K562 (cell line): ENCODE data around the gene HLA-E. TPM values are rescaled to one million over a fixed set of nuclear protein-coding genes. Genes with fewer than 3 reads are reported as not detected.
A peak's percentile ranks its signal among the peaks of the same experiment; 100 is the strongest.

Experiments
- NRF1 ChIP-seq, 2 experiments: fragments of 450-650 bp; IDR thresholded peaks in 1 of 2; conservative IDR thresholded peaks in 1 of 2; 2 replicates each; pipeline ENCODE4 v1.6.1; 2014; ENCODE audit warnings: mild to moderate bottlenecking in 2 of 2
- TEAD4 ChIP-seq, 2 experiments: sonication (generic) in 1 of 2; formaldehyde crosslinking in 1 of 2; IDR thresholded peaks; 2 replicates each; pipeline versions ENCODE4 v1.6.1 to v1.8.0; 2012 to 2022; ENCODE audit warnings: borderline replicate concordance in 1 of 2, inconsistent platforms in 1 of 2, low read length in 1 of 2, mild to moderate bottlenecking in 1 of 2, missing genetic modification reagents in 1 of 2
- U2AF2 ChIP-seq: fragments of 200-400 bp; formaldehyde crosslinking; optimal IDR thresholded peaks from 2 replicates; pipeline ENCODE3; 2017; ENCODE audit warnings: low read depth, mild to moderate bottlenecking, low read length
- ZNF347 ChIP-seq: fragments of 450-650 bp; formaldehyde crosslinking; IDR thresholded peaks from 2 replicates; pipeline ENCODE4 v1.4.0; 2020; ENCODE audit warnings: low read depth, mild to moderate bottlenecking, moderate library complexity
- polyA plus RNA-seq, 8 experiments: library from polyadenylated mRNA; depleted of rRNA in 4 of 8; stranded (reverse) in 5 of 8; unstranded in 3 of 8; fragments of >200 nt; fragmentation: Nextera tagmentation in 2 of 8; fragmentation: Illumina TruSeq in 1 of 8; extraction: Ambion mirVana in 2 of 8; extraction: Trizol in 1 of 8; gene quantifications; 2 replicates each; pipeline versions ENCODE4 v1.2.1 to v1.2.3, GENCODE V29; 2011 to 2014; ENCODE audit warnings: inconsistent platforms in 1 of 8, missing spikeins in 1 of 8
- total RNA-seq, 7 experiments: library from RNA; depleted of rRNA in 6 of 7; stranded (reverse); fragments of >200 nt in 6 of 7; fragmentation: Illumina TruSeq in 2 of 7; extraction: Trizol in 2 of 7; gene quantifications; 2 replicates each; pipeline versions ENCODE4 v1.2.1 to v1.2.3, GENCODE V29; 2011 to 2021; ENCODE audit warnings: low replicate concordance in 1 of 7
- TF ChIP-seq, protein P1 (sequence below): fragments of 450-650 bp; IDR thresholded peaks from 2 replicates; pipeline ENCODE4 v1.6.1; 2016; ENCODE audit warnings: mild to moderate bottlenecking
- TF ChIP-seq, protein P2 (sequence below): sonication (generic); IDR thresholded peaks from 2 replicates; pipeline ENCODE4 v1.6.1; 2016

HLA-E gene
- total and polyA plus RNA-seq, 9 of the 15 experiments (the other 6 are each of a cell fraction or from before 2014, with no cell fraction given) = 3.2 to 39.9 (median 26.8) TPM

DNA sequence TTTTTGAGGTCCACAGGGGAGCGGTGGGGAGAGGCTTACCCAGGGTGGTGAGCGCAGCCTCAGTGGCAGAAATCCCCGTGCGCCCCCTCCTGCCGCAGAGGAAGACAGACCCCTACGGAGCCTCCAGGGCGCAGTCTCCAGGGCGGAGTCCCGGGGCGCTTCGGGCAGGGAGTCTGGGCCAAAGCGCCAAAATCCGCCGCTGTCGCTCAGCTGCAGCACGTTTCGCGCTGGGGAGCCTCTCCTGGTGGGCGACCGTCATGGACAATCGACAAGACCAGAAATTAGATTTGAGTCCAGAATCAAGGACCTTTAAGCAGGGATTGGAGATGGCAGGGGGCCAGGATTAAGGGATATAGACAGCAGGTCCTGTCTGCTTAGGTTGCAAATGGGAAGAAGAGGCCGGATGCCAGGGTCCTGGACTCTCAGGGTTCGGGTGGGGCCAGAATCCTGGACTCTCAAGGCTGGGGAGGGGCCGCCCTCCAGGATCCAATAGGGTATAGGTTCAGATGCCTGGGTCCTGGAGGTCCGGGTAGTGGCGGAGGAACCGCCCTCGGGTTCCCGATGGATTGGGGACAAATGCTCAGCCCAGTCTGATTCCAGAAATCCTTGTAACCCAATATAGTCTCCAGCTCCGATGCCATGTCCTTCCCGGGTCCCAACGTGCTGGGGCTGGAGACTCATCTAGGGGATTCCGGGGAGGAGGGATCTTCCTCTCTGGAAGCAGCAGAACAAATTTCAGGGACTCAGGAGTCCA lies 7.9 kb upstream of the HLA-E start (continued):
- TF ChIP-seq, protein P1, sequence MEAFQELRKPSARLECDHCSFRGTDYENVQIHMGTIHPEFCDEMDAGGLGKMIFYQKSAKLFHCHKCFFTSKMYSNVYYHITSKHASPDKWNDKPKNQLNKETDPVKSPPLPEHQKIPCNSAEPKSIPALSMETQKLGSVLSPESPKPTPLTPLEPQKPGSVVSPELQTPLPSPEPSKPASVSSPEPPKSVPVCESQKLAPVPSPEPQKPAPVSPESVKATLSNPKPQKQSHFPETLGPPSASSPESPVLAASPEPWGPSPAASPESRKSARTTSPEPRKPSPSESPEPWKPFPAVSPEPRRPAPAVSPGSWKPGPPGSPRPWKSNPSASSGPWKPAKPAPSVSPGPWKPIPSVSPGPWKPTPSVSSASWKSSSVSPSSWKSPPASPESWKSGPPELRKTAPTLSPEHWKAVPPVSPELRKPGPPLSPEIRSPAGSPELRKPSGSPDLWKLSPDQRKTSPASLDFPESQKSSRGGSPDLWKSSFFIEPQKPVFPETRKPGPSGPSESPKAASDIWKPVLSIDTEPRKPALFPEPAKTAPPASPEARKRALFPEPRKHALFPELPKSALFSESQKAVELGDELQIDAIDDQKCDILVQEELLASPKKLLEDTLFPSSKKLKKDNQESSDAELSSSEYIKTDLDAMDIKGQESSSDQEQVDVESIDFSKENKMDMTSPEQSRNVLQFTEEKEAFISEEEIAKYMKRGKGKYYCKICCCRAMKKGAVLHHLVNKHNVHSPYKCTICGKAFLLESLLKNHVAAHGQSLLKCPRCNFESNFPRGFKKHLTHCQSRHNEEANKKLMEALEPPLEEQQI = no peak
- TF ChIP-seq, protein P2, sequence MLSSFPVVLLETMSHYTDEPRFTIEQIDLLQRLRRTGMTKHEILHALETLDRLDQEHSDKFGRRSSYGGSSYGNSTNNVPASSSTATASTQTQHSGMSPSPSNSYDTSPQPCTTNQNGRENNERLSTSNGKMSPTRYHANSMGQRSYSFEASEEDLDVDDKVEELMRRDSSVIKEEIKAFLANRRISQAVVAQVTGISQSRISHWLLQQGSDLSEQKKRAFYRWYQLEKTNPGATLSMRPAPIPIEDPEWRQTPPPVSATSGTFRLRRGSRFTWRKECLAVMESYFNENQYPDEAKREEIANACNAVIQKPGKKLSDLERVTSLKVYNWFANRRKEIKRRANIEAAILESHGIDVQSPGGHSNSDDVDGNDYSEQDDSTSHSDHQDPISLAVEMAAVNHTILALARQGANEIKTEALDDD = no peak
- TF ChIP-seq TEAD4 (IDR thresholded peaks at IDR 0.05; ENCODE audit: low read length) = no peak
- TF ChIP-seq TEAD4 (CRISPR knock-in tag; IDR thresholded peaks at IDR 0.05; ENCODE audit: borderline replicate concordance) = no peak
- TF ChIP-seq ZNF347 (CRISPR knock-in tag) = no peak
- no peak for TF ChIP-seq U2AF2
- peak in 1 of 2 experiments; percentile 17; a peak in 2 of 4 replicates for TF ChIP-seq NRF1 (conservative IDR thresholded peaks at IDR 0.05 in 1 of 2, IDR thresholded peaks at IDR 0.05 in 1 of 2)
